HCT116 (cell line): ENCODE data around the gene DIS3L2. TPM values are rescaled to one million over a fixed set of nuclear protein-coding genes. Genes with fewer than 3 reads are reported as not detected.

Experiments used
- ATAC-seq: fragments of 200-7000 bp; cut with Tn5 transposase; 2 replicates; pipeline ENCODE4 v1.9.1; 2020; ENCODE audit warnings: mild to moderate bottlenecking, moderate library complexity
- BruUV-seq: library from RNA; stranded (reverse); fragments of 400-500 nt; replicated peaks from 2 replicates; lab custom pipeline; 2021; lab: Mats Ljungman, UMichigan
- CTCF ChIA-PET: fragments of 300-600 bp; sonication (Branson Sonifier 250); formaldehyde crosslinking; loops from one replicate; lab custom pipeline; 2021; ENCODE audit warnings: antibody characterized with exemption; lab: Charles Lee
- POLR2A ChIA-PET: fragments of 300-600, 350-600 bp; sonication (Branson Sonifier 250); formaldehyde crosslinking; loops from one replicate; lab custom pipeline; 2021; ENCODE audit warnings: antibody characterized with exemption; lab: Charles Lee
- RAD21 ChIA-PET, 2 experiments: fragments of 300-600 bp; sonication (Branson Sonifier 250); formaldehyde crosslinking; loops; one replicate each; lab custom pipeline; 2023; ENCODE audit warnings: low total read pairs in 2 of 2; ENCODE audit not compliant: uncharacterized antibody in 2 of 2, unreplicated experiment in 2 of 2, low non-redundant PET in 1 of 2; lab: Charles Lee
- DNase-seq: peaks from one replicate; pipeline ENCODE4 v3.0.0-alpha.2; 2010; ENCODE audit warnings: low read depth, low spot score
- H2AFZ ChIP-seq: fragments of 200-600 bp; shearing (Covaris generic), sonication (generic); 2 replicates; pipeline ENCODE4 v1.6.1; 2017; ENCODE audit warnings: low read depth, mixed run types, mixed read lengths, antibody characterized with exemption, low read length; ENCODE audit not compliant: poor library complexity, severe bottlenecking
- H3K27ac ChIP-seq: 2 replicates; pipeline ENCODE4 v1.5.1; 2012; ENCODE audit warnings: low read depth, low read length
- H3K27me3 ChIP-seq: fragments of 200-600 bp; sonication (generic); 2 replicates; pipeline ENCODE4 v1.6.1; 2016; ENCODE audit warnings: mixed run types, low read length, mixed read lengths; ENCODE audit not compliant: insufficient read depth
- H3K36me3 ChIP-seq, 2 experiments: fragments of 200-500 bp in 1 of 2; fragments of 200-600 bp in 1 of 2; sonication (Bioruptor generic) in 1 of 2; sonication (generic) in 1 of 2; 2 replicates each; pipeline versions ENCODE4 v1.5.1 to v1.6.1; 2014 to 2016; ENCODE audit warnings: low read length in 2 of 2, inconsistent platforms in 1 of 2, mixed read lengths in 1 of 2, mixed run types in 1 of 2; ENCODE audit not compliant: insufficient read depth in 2 of 2, control insufficient read depth in 1 of 2
- H3K4me1 ChIP-seq, 2 experiments: fragments of 200-600 bp in 1 of 2; sonication (generic) in 1 of 2; 2 replicates each; pipeline versions ENCODE4 v1.5.1 to v1.6.1; 2012 to 2017; ENCODE audit warnings: low read length in 2 of 2, inconsistent platforms in 1 of 2, mild to moderate bottlenecking in 1 of 2, mixed read lengths in 1 of 2, mixed run types in 1 of 2, moderate library complexity in 1 of 2; ENCODE audit not compliant: insufficient read depth in 2 of 2, control insufficient read depth in 1 of 2
- H3K4me2 ChIP-seq: fragments of 200-600 bp; sonication (generic); 2 replicates; pipeline ENCODE4 v1.6.1; 2017; ENCODE audit warnings: mixed run types, low read length, mixed read lengths
- H3K4me3 ChIP-seq, 2 experiments: fragments of 200-600 bp in 1 of 2; sonication (generic) in 1 of 2; replicated peaks in 1 of 2; 2 replicates each; pipeline ENCODE4 v1.5.1; 2011 to 2016; ENCODE audit warnings: low read length in 2 of 2, control low read depth in 1 of 2, low read depth in 1 of 2, mild to moderate bottlenecking in 1 of 2, mixed read lengths in 1 of 2, mixed run types in 1 of 2
- H3K79me2 ChIP-seq: fragments of 200-600 bp; sonication (generic); 2 replicates; pipeline ENCODE4 v1.6.1; 2017; ENCODE audit warnings: mild to moderate bottlenecking, mixed run types, low read length, moderate library complexity, mixed read lengths; ENCODE audit not compliant: insufficient read depth
- H3K9ac ChIP-seq: fragments of 200-600 bp; sonication (generic); 2 replicates; pipeline ENCODE4 v1.6.1; 2016; ENCODE audit warnings: low read length, mixed read lengths
- H3K9me2 ChIP-seq: fragments of 200-600 bp; sonication (generic), shearing (Covaris generic); 2 replicates; pipeline ENCODE4 v1.6.1; 2017; ENCODE audit warnings: mixed run types, mild to moderate bottlenecking, moderate library complexity; ENCODE audit not compliant: insufficient read depth
- H3K9me3 ChIP-seq, 2 experiments: fragments of 200-500 bp in 1 of 2; fragments of 200-600 bp in 1 of 2; sonication (Bioruptor generic) in 1 of 2; sonication (generic) in 1 of 2; 2 replicates each; pipeline ENCODE4 v1.6.1; 2014 to 2017; ENCODE audit warnings: low read length in 2 of 2, mixed read lengths in 2 of 2, inconsistent platforms in 1 of 2, low read depth in 1 of 2, mild to moderate bottlenecking in 1 of 2, mixed run types in 1 of 2, moderate library complexity in 1 of 2; ENCODE audit not compliant: control insufficient read depth in 1 of 2, insufficient read depth in 1 of 2
- H4K20me1 ChIP-seq: fragments of 200-600 bp; sonication (generic), shearing (Covaris generic); 2 replicates; pipeline ENCODE4 v1.6.1; 2017; ENCODE audit warnings: mixed run types, mild to moderate bottlenecking, moderate library complexity; ENCODE audit not compliant: insufficient read depth
- CBX3 ChIP-seq: IDR thresholded peaks from 2 replicates; pipeline ENCODE4 v1.6.1; 2012; ENCODE audit warnings: low read depth
- CTCF ChIP-seq, 3 experiments: fragments of 200-600 bp in 1 of 3; sonication (generic) in 1 of 3; IDR thresholded peaks in 2 of 3; conservative IDR thresholded peaks in 1 of 3; 2 replicates each; pipeline ENCODE4 v1.5.1; 2012 to 2017; ENCODE audit warnings: low read depth in 2 of 3, low read length in 2 of 3, antibody characterized with exemption in 1 of 3, borderline replicate concordance in 1 of 3, control low read depth in 1 of 3, mild to moderate bottlenecking in 1 of 3, mixed read lengths in 1 of 3, mixed run types in 1 of 3, moderate library complexity in 1 of 3; ENCODE audit not compliant: insufficient read depth in 1 of 3
- ELF1 ChIP-seq: IDR thresholded peaks from 2 replicates; pipeline ENCODE4 v1.6.1; 2012; ENCODE audit warnings: low read depth, borderline replicate concordance
- JUND ChIP-seq: IDR thresholded peaks from 2 replicates; pipeline ENCODE4 v1.6.1; 2012
- POLR2AphosphoS5 ChIP-seq: IDR thresholded peaks from 2 replicates; pipeline ENCODE4 v1.6.1; 2011; ENCODE audit warnings: mild to moderate bottlenecking, low read depth, low read length, moderate library complexity
- REST ChIP-seq: IDR thresholded peaks from 2 replicates; pipeline ENCODE4 v1.6.1; 2012; ENCODE audit warnings: low read depth
- SRF ChIP-seq: IDR thresholded peaks from 2 replicates; pipeline ENCODE4 v1.6.1; 2012; ENCODE audit warnings: low read depth
- intact Hi-C: fragments of 100-400 bp; cut with micrococcal nuclease; formaldehyde crosslinking; loops from 2 replicates; pipeline ENCODE4 v1.10.0; 2022
- total RNA-seq: library from RNA; stranded (reverse); gene quantifications from one replicate; pipeline ENCODE4 v1.2.1, GENCODE V29; 2021; ENCODE audit not compliant: unreplicated experiment

The DIS3L2 gene
- total RNA-seq, 1 experiment from 2014 or later: 42.5 TPM

GRCh38 chr2:232200195-232200594 is 238.7 kb downstream of the DIS3L2 start:
- 0 out of 4 replicates have a peak, but pooled peaks cover 0 to under 1% of the 10 kb centered on the region in 2 experiments for H3K9me3 ChIP-seq
- no peak for TF ChIP-seq CTCF (IDR thresholded peaks at IDR 0.05 in 2 of 3, conservative IDR thresholded peaks at IDR 0.05 in 1 of 3; ENCODE audit: borderline replicate concordance in 1 of 3, insufficient read depth in 1 of 3, low read depth in 2 of 3, low read length in 2 of 3)
- no peak for TF ChIP-seq POLR2AphosphoS5
- no peak for TF ChIP-seq SRF
- TF ChIP-seq ELF1: no peak
- no peak for TF ChIP-seq REST
- no peak for TF ChIP-seq JUND
- TF ChIP-seq CBX3: no peak
- H4K20me1 ChIP-seq: no peaks in the 10 kb centered on the region
- ChIA-PET POLR2A (no interaction called here), RAD21 (no interaction called here), CTCF (no interaction called here)
- H3K9ac ChIP-seq: no peak overlapping the region
- DNase-seq (no peak), ATAC-seq (no peak)
- H2AFZ ChIP-seq: no peak overlapping the region
- no peak overlapping the region for H3K27ac ChIP-seq
- H3K4me3 ChIP-seq: no peak overlapping the region
- H3K27me3 ChIP-seq: no peaks in the 10 kb centered on the region
- H3K79me2 ChIP-seq: no peaks in the 10 kb centered on the region
- no peaks in the 10 kb centered on the region for H3K36me3 ChIP-seq
- no peak overlapping the region for H3K4me2 ChIP-seq
- no peaks in the 10 kb centered on the region for H3K4me1 ChIP-seq
- no TSS peak for BruUV-seq
- intact Hi-C loops: no loop called here
- no peaks in the 10 kb centered on the region for H3K9me2 ChIP-seq
